Fibroblast of the conjunctiva (primary cell): Measurements from ENCODE around the gene TAAR1.
"Not testable (repeated sequence)": the region's sequence is repeated elsewhere in the genome, so short reads cannot be mapped to it uniquely, and the experiment has no call there.

Source experiments
- DNase-seq: peaks from one replicate; pipeline ENCODE4 v3.0.0-alpha.2; 2010; ENCODE audit warnings: low read depth

TAAR1 gene

DNA sequence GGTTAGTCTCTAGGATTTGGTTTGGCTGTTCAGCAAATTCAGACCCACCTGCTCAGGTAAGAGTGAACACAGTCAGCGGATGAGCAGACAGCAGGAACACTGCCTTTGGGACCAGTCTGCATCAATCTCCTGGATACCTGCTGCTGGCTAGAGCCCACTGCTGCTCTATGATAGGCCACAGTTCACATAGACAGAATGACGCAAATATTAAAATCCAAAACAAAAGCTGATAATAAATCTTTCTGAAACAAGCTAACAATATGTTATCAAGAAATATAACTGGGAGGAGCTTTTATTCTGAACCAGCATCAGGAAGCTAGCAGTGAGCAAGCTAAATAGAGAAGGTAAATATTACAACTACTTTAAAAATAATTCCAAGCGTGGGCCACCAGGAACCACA, at the start of gene TAAR1:
Gene TAAR1 (minus strand): TSS at position 101 of the 400 bp plus-strand sequence. CDS start 13,179 bp downstream, outside the sequence.
- DNase-seq, result no peak

DNA sequence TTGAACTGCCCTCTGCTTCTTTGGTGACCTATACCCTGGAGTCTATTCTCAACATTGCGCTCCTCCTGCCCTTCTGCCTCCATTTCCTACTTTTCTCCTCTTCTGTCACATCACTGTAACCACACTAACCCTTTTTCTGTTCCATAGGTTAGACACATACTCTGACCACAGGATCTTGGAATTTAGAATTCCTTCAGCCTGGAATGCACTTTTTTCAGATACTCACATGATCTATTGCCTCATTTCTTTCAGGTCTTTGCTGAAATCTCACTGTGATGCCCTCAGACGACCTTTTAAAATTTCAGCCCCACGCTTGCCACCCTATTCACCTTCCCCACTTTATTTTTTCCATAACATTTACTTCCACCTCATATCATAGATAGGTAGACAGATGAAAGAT, 49.8 kb upstream of the TAAR1 start:
- DNase-seq, result no peak

GRCh38 chr6:132708002-132708401, 49.0 kb upstream of the TAAR1 start:
- DNase-seq, result no peak

- DNase-seq, result not testable (repeated sequence)
Measured at GRCh38 chr6:132706756-132707155, 47.8 kb upstream of the TAAR1 start.

GRCh38 chr6:132703936-132704335, 45.0 kb upstream of the TAAR1 start:
- no peak for DNase-seq

DNA sequence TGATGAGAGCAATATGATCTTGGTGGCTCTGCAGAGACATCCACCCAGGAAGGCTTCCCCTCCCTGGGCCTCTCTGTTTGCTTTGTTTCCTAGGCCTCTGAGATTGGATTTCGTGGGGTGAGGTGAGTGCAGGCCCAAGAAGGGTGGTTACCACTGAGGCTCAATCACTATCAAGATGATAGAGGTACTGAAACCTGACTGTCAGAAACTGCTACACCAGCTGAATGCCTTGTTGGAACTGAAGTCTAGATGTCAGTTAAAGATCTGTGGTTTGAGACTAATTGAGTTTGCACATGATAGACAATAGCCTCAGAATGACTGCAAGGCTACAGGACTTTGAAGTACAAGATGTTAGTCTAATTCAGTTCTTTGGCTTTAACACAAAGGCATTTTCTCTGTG, 39.6 kb upstream of the TAAR1 start:
- DNase-seq, result no peak

- no peak for DNase-seq
Measured at GRCh38 chr6:132695773-132696172, 36.8 kb upstream of the TAAR1 start.

DNA sequence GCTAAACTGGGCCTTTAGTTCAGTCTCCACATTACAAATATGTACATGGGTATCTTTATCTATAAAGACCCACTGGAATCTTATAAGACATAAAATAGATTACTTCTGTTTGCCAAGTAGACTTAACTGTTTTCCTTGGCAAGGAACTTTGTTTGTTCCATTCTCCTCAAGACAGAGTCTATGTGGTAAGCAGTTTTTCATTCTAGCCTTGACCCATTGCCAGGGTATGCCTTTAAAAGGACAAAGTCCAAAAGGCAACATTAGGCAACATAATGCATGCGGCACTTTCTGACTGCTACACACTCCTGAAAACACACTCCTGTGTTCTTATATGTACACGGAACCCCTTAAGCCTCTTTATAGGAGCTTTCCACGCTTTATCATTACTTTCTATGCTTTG, 34.5 kb upstream of the TAAR1 start:
- peak; percentile 14 for DNase-seq

- no peak for DNase-seq
Measured at GRCh38 chr6:132690678-132691077, 31.7 kb upstream of the TAAR1 start.

DNA sequence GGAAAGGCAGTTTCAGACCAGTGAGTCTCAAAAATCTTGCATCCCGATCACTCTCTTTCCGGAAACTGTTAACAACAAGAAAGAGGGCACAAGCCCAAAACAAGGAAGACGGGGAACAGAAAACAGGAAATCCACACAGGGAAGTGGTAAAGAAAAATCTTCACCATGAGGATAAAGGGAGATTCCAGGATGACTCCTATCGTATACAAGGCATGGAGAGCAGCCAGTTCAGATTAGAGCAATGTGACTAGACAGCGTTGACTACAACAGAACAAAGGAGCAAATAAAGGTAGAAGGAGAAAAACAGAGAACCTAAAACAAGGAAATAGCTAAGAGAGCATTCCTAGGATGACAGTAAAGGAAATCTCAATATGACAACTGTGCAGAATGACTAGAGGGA, 28.3 kb upstream of the TAAR1 start:
- DNase-seq, result no peak

DNA sequence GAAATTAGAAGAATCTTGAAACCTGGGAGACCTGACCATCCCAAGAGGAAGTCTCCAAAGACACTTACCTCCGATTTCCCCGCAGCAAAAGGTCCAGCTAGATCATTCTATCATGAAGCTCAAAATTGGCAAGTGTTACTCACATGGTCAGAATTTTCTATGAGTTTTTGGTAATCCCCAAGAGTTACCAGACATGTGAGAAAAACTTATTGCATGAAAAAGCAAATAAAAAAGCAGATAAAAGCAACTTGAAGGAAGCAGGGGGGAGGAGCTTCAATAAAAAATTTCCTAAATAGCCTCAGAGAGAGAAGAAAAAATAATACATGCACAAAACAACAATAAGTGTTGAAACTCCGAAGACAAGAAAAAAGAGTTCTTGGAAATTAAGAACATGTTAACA, 27.5 kb upstream of the TAAR1 start:
- DNase-seq, result no peak

DNA sequence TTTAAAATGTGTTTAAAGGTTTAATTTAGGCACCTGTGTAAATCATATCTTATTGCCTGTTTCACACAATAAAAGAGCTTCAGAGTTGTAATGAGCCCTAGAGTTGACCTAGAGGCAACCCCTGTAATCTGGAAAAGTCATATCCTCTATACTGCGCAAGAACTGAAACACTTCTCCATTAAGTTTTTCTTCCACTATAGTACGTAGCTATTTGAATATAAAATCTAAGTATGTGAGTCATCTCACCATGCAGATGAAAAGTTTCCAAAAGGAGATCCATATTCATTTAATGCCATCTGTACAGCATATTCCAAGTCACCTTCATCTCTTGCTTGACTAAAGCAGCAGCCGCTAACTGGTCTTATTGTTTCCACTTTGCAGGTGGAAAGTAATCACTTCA, 26.0 kb upstream of the TAAR1 start:
- no peak for DNase-seq

GRCh38 chr6:132684272-132684671, 25.3 kb upstream of the TAAR1 start:
- DNase-seq, result no peak

GRCh38 chr6:132683543-132683942, 24.6 kb upstream of the TAAR1 start:
- no peak for DNase-seq

GRCh38 chr6:132679094-132679493, 20.1 kb upstream of the TAAR1 start:
- not testable (repeated sequence) for DNase-seq

- no peak for DNase-seq
Measured at GRCh38 chr6:132675749-132676148, 16.8 kb upstream of the TAAR1 start.

DNA sequence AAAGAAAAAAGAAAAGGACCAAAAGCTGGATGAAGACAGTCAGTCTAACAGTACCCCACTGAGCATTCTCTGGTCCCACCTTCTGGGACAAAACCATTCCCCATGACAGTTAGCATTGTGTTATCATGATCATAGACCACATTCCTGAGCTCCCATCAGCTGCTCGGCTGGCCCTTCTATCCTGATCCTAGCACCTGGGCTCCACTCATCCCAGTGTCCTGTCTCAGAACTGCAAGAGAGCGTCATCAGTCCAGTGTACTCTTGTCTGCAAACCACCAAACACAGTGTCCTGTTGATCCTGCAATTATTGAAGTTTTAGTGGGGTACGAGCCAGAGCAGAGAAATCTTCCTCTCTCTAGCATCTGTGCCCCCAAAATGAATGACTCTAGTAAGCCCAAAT, 16.0 kb upstream of the TAAR1 start:
- no peak for DNase-seq

- DNase-seq, result no peak
Measured at GRCh38 chr6:132673376-132674094, 14.6 kb upstream of the TAAR1 start.

GRCh38 chr6:132671295-132671694, 12.3 kb upstream of the TAAR1 start:
- no peak for DNase-seq

DNA sequence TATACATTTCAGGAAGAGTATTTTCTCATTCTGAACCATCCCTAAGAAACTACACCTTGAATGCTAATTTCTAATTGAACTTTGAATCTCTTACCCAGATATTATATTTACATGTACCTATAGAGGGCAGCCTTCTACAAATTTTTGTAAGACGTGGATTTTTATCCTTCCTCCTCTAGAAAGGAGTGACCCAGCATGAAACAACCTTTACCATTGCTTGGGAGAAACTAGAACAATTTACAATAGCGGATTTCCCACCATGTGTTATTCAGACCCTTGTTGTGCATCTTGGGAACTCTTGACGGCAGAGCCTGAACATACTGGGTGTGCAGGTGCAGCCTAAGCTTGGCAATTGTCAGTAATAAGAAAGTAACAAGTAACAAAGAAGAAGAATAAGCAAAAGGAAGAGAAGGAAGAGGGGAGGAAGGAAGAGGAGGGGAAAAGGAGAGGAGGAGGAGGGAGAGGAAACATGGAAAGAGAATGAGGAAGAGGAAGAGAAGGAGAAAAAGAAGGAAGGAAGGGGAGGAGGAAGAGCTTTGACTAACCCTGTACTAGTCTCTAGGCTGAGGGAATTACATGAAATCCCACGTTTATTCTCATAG, 10.8 kb upstream of the TAAR1 start:
- peak; percentile 14 for DNase-seq

DNA sequence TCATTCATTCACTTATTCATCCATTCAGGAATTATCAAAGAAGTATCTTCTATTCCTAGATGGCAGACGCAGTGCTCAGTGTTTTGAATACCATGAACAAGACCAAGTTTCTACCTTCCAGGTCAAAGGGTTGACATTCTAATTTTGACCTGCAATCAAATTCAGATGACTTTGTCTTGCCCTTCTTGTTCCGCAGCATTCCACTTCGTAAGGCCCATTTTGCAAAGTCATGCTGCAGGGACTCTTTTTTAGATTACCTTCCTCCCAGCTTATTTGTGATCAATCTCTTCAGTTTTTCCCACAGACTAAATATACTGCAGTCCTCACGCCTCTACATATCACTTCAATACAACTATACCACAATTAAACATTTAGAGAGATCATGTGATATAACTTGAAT, 7.1 kb upstream of the TAAR1 start:
- DNase-seq, result no peak

DNA sequence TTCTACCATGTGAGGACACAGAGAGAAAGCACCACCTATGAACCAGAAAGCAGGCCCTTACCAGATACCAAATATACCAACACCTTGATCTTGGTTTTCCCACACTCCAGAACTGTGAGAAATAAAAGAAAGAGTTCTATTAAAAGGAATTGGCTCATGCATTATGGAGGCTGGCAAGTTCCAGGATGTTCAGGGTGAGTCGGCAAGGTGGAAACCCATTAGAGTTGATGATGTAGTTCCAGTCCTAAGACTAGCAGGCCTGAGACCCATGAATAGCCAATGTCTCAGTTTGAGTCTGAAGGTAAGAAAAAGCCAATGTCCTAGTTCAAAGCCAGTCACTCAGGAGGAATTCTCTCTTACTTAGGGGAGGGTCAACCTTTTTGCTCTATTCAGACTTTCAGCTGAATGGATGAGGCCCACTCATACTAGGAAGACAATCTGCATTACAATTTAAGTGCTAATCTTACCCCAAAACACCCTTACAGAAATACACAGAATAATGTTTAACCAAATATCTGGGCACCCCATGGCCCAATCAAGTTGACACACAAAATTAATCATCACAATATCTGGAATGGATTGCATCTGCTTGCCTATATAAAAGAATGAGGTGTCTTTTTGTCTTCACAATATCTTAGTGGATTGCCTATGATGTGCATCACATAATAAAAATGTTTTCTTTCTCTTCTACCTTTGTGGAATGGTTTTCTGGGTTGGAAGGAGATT, 5.5 kb upstream of the TAAR1 start:
- no peak for DNase-seq

GRCh38 chr6:132663661-132664060, 4.7 kb upstream of the TAAR1 start:
- DNase-seq, result no peak
